SH-SY5Y (cell line): ENCODE measurements around the gene VTN.

ENCODE experiments used
- GATA2 ChIP-seq: IDR thresholded peaks from 2 replicates; pipeline ENCODE4 v1.6.1; 2011; ENCODE audit warnings: mild to moderate bottlenecking, low read depth, low read length
- GATA3 ChIP-seq: IDR thresholded peaks from 2 replicates; pipeline ENCODE4 v1.6.1; 2011; ENCODE audit warnings: low read depth, mild to moderate bottlenecking, low read length, moderate library complexity

Gene VTN

DNA sequence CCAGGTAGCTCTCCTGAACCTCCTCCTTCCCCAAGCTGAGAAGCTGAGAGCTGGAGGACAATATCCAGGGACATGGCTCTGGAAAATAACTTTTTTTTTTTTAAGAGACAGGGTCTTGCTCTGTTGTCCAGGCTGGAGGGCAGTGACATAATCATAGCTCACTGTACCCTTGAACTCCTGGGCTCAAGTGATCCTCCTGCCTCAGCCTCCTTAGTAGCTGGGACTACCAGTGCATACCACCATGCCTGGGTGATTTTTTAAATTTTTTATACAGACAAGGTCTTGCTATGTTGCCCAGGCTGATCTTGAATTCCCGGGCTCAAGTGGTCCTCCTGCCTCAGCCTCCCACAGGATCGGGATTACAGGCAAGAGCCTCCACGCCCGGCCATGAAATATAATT lies 29.7 kb upstream of the VTN start:
- TF ChIP-seq GATA3 (no peak), GATA2 (no peak)

DNA sequence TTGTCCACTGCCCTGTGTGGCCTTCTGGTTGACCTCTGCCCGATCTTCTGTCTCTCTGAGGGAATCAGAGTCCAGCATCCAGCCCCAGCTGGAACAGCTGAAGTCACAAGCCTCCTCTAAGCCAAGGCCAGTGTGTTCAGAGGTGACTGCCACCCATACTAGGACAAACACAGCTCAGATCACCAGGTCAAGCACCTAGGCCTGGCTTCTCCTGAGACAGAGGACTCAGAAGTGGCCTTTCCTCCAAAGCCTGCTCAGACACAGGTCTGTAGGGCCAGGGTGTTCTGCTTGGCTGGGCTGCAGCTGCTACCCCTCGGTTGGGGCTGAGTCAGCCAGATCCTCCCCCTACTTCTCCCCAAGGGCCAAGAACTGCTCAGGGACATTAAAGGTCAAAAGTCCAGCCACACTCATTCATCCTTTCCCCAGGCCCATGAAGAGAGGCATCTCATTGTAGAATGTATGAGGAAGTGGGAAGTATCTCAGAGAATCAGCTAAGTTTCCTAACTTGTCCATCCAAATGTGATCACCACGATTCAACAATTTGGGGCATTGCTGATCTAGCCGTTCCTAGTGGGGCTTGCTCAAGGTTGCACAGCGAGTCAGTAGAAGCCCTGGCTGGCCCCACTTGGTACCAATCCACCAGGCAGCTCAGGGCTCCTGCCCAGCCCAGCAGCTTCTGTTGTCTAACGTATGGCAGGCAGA lies 28.3 kb upstream of the VTN start:
- TF ChIP-seq GATA3 (no peak), GATA2 (no peak)

DNA sequence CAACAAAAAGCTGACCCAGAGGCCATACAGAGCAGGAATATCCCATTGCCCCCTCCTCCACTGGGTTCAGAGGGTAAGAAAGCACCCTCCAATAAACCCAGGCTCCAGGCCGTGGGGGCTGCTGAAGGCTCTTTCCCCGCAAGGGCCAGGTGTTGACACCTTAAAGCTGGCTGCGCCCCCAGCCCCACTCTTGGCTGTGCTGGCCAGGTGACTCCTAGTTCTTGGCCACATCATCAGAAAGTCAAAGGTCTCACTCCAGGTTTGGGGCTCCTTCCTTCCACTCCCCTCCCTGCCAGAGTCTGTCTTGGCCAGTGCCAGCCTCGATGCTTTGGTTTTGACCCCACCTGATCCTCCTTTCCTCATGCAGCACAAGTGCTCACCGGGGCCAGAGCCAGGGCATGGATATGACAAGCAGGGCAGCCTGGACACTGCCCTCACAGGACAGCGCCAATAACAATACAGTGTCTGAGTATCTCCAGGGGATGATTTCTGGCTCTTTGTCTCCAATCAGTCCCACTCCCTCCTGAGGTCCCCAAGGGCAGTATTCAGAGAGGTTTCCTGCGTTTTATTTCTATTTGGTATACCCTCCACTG lies 27.7 kb upstream of the VTN start:
- TF ChIP-seq GATA3 (no peak), GATA2 (no peak)

DNA sequence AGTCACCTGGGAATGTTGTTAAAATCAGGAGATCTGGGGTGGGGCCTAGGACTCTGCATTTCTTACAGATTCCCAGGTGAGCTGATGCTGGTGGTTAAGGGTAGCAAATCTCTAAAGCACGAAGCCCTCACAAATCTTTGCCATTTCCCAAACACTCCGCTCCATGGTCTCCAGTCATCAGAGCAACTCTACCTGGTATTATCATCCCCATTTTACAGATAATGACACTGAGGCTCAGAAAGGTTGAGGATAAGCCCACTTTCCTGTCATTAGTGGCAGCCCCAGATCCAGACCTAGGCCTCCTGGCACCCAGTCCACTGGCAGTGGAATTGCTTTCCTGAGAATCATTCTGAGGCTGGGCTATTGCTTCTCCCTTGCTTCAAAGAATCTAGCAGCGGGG lies 27.2 kb upstream of the VTN start:
- no peak for TF ChIP-seq GATA2
- no peak for TF ChIP-seq GATA3

DNA sequence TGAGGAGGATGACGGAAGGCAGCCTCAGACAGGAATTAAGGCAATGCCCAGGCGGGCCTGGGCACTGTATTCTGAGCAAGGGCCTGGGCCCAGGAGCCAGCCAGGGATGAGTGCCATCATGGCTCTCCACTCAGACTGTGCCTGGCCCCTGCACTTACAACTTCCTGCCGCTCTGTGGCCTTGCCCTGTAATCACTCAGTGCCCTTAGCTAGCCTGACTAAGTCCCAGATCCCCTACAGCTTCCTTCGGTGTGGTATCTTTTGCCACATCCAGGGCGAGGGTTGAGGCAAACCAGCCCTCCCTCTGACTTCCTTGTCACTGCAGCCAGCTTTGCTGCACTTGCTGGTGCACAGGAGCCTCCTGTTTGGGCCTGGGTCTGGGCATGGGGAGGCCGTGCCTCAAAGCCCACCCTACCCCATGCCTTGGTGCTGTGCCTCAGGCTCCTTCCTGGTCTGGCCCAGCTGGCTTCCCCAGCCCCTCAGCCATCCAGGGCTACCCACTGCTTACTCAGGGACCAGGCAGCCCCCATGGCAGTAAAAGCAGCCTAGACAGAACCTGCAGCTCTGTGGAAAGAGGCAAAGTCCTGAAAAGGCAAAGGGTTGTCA lies 26.6 kb upstream of the VTN start:
- no peak for TF ChIP-seq GATA3
- TF ChIP-seq GATA2, result no peak

DNA sequence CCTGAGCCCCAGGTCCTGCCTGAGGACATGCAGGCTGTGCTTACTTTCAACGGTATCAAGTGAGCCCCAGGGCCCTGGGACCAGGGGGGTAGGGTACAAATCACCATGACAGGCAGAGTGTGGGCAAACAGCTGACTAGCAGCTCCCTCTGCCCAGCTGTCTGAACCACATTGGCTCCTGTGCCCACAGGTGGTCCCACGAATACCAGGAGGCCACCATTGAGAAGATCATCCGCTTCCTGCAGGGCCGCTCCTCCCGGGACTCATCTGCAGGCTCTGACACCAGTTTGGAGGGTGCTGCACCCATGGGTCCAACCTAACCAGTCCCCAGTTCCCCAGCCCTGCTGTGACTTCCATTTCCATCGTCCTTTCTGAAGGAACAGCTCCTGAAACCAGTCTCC lies 25.9 kb upstream of the VTN start:
- TF ChIP-seq GATA2 (no peak), GATA3 (no peak)

DNA sequence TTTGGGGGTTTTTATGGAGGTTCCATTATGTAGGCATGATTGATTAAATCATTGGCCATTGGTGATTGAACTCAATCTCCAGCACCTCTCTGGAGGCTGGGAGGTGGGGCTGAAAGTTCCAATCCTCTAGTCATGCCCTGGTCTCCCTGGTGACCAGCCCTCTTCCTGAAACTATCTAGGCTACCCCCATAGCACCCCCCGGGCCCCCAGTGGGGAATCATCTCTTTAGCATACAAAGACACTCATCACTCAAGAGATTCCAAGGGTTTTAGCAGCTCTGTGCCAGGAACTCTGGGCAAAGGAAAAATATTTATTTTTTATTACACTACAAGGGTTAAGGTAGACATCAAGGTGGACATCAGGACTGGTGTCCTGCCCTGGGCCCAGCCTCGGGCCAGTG lies 25.3 kb upstream of the VTN start:
- TF ChIP-seq GATA2, result no peak
- no peak for TF ChIP-seq GATA3

DNA sequence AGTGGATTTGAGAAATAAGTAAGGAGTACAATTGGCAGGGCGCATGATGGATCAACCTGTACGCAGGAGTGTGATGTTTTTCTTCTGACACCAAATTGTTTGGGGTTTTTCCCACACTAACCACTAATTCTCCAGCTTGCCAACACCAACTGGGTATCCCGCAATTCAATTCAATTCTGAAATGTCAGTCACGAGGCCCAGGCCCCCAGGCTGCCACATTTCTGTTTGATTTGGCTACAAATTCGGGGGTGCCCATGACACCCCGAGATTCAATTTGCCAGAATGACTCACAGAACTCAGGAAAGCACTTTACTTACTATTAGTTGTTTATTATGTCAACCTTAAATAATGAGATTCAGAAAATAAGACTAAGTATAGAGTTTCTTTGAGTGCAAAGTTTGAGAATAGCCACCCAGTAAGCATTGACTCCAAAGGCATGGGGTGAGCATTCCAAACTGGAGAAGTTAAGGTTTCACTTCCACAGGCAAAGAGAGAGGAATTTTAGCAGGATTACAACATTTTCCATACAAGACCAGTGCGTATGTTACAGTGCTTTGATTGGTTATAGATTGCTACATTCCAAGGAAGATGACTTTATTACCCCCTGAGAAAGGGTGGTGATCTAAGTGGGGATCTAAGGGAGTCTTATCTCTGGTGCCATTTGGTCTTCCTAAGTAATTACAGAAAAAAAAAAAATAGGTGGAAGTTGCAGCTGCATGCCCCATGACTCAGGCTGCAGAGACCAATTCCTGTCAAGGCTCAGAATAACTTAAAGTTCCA lies 24.4 kb upstream of the VTN start:
- no peak for TF ChIP-seq GATA2
- TF ChIP-seq GATA3, result no peak

DNA sequence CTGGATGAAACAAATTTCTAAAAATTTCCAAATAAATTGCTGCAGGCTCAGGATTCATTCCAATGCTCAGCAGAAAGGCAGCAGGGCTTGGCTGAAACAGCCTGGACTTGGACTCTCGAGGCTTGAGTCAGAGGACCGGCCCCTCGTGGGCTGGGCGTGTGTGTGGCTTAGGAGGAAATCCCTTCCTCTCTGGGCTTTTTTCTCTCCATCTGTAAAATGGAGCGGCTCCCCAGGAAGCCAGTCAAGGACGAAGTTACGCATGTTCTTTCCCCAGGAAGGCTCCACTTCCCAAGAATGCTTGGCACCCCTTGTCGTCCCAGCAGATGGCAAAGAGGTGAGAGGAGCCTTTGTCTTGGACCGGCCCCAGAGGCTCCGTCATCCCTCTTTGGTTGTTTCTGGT lies 22.4 kb upstream of the VTN start:
- no peak for TF ChIP-seq GATA2
- TF ChIP-seq GATA3, result no peak

DNA sequence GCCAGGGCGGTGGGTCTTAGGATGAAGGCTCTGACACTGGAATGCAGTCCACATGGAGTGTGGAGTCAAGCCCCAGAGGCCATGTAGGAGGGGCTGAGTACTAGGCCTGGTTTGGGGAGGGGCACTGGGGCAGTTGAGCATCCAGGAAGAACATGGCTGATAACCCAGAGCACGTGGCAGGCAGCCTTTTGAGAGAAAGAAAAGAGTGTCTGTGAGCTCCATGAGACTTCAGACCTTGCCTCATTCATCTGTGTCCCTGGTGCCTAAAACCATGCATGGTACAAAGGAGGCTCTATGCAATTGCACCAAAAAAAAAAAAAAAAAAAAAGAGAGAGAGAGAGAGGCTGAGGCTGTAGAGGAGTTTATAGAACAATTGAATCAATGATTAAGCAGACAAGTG lies 21.3 kb upstream of the VTN start:
- TF ChIP-seq GATA2 (no peak), GATA3 (no peak)

DNA sequence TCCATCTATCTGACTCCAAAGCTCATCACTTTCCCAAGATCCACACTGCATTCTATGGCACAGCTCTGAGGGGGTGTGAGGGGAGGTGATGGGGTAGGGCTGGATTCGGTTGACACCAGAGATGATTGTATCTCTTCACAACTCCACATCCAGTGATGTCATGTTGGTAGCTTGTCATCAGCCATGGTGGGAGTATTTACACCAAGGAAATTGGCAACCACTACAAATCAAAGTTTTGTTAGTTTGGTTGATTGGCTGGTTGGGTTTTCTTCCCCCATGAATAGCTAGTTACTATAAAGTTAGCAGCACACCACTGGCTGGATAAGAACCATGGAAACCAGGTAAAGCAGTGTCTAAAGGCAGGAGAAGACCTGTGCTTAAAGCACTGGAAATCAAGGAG lies 20.9 kb upstream of the VTN start:
- TF ChIP-seq GATA2 (no peak), GATA3 (no peak)

DNA sequence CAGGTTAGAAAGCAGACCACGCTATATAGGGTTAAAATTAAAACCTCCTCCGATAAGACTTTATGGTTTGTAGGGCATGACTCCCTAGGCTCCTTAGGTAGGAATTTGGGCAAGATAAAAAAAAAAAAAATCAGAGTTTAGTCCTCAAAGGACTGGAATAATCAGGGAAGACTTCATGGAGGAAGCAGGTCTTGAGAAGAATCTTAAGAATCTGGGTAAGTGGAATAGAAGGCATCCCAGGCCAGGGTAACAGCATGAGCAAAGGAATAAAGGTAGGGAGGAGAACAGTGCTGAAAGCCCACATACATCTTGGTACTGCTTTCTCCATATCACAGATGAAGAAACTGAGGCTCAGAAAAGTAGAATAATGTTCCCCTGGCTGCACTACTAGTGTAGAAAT lies 20.5 kb upstream of the VTN start:
- TF ChIP-seq GATA2 (no peak), GATA3 (no peak)

DNA sequence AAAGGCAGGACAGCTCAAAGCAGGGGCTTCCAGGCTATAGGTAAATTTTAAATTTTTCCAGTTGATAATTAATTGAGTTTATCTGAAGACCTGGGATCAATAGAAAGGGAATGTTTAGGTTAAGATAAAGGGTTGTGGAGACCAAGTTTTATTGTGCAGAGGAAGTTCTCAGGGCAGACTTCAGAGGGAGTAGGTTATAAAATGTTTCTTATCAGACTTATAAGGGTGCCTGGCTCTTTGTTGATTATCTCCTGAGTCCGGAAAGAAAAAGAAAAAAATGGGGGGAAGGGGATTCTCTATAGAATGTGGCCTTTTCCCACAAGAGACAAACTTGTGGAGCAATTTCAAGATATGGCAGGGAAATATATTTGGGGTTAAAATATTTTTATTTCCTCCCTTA lies 20.0 kb upstream of the VTN start:
- no peak for TF ChIP-seq GATA3
- no peak for TF ChIP-seq GATA2

DNA sequence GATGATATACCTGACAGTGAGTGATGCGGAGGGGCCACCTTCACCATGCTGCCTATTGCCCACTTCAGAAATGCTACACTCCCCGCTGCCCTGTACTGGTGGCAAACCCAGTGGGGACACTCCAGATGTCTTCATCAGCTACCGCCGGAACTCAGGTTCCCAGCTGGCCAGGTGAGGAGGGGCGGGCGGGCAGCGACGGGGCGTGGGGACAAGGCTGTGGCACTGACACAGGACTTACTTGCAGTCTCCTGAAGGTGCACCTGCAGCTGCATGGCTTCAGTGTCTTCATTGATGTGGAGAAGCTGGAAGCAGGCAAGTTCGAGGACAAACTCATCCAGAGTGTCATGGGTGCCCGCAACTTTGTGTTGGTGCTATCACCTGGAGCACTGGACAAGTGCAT lies 18.0 kb upstream of the VTN start:
- TF ChIP-seq GATA3 (no peak), GATA2 (no peak)
